Caco-2 (cell line): ENCODE data around the gene SLC16A6. TPM values are rescaled to one million over a fixed set of nuclear protein-coding genes. Genes with fewer than 3 reads are reported as not detected.

ENCODE experiments used
- BruUV-seq: library from RNA; stranded (reverse); fragments of 400-500 nt; replicated peaks from 2 replicates; lab custom pipeline; 2021; lab: Mats Ljungman, UMichigan
- CTCF ChIA-PET: fragments of 300-600 bp; sonication (Branson Sonifier 250); formaldehyde crosslinking; loops from one replicate; lab custom pipeline; 2022; ENCODE audit warnings: antibody characterized with exemption; lab: Charles Lee
- POLR2A ChIA-PET: fragments of 300-600 bp; sonication (Branson Sonifier 250); formaldehyde crosslinking; loops from one replicate; lab custom pipeline; 2022; ENCODE audit warnings: antibody characterized with exemption; lab: Charles Lee
- DNase-seq, 2 experiments: peaks; one replicate each; pipeline versions ENCODE4 v3.0.0 to v3.0.0-alpha.2; 2020 to 2022
- H3K27me3 ChIP-seq: replicated peaks from 2 replicates; pipeline ENCODE4 v1.6.0; 2011; ENCODE audit warnings: low read length; ENCODE audit not compliant: control insufficient read depth, insufficient read depth
- H3K36me3 ChIP-seq: 2 replicates; pipeline ENCODE4 v1.5.1; 2011; ENCODE audit warnings: low read length; ENCODE audit not compliant: control insufficient read depth, insufficient read depth
- H3K4me1 ChIP-seq: fragments of 250-450 bp; sonication (Bioruptor Pico); 2 replicates; pipeline ENCODE4 v1.5.1; 2020; ENCODE audit warnings: mild to moderate bottlenecking
- H3K4me3 ChIP-seq: 2 replicates; pipeline ENCODE4 v1.5.1; 2011; ENCODE audit warnings: low read depth, mild to moderate bottlenecking, control low read depth, low read length
- H3K9me3 ChIP-seq: fragments of 250-450 bp; sonication (Bioruptor Pico); 2 replicates; pipeline ENCODE4 v1.5.1; 2020; ENCODE audit warnings: mild to moderate bottlenecking, moderate library complexity
- H3K27ac Mint-ChIP-seq: one replicate; pipeline ENCODE4 v1.8.0; 2022; ENCODE audit warnings: mixed read lengths; ENCODE audit not compliant: unreplicated experiment
- H3K27me3 Mint-ChIP-seq: one replicate; pipeline ENCODE4 v1.8.0; 2022; ENCODE audit warnings: mixed read lengths; ENCODE audit not compliant: insufficient read depth, unreplicated experiment
- H3K36me3 Mint-ChIP-seq: one replicate; pipeline ENCODE4 v1.8.0; 2022; ENCODE audit warnings: mild to moderate bottlenecking, mixed read lengths; ENCODE audit not compliant: insufficient read depth, unreplicated experiment
- H3K4me1 Mint-ChIP-seq: one replicate; pipeline ENCODE4 v1.8.0; 2022; ENCODE audit warnings: low read depth, mixed read lengths; ENCODE audit not compliant: unreplicated experiment
- H3K4me3 Mint-ChIP-seq: one replicate; pipeline ENCODE4 v1.8.0; 2022; ENCODE audit warnings: mild to moderate bottlenecking, moderate library complexity, mixed read lengths; ENCODE audit not compliant: unreplicated experiment
- H3K9me3 Mint-ChIP-seq: one replicate; pipeline ENCODE4 v1.8.0; 2022; ENCODE audit warnings: mixed read lengths; ENCODE audit not compliant: unreplicated experiment
- CTCF ChIP-seq, 2 experiments: fragments of 200-600 bp in 1 of 2; IDR thresholded peaks; 1 replicate in 1 of 2; 2 replicates in 1 of 2; pipeline versions ENCODE4 v1.5.1 to v1.8.0; 2011 to 2022; ENCODE audit warnings: antibody characterized with exemption in 1 of 2, control low read depth in 1 of 2, inconsistent platforms in 1 of 2, low read depth in 1 of 2, low read length in 1 of 2, mild to moderate bottlenecking in 1 of 2, moderate library complexity in 1 of 2; ENCODE audit not compliant: insufficient read depth in 1 of 2, severe bottlenecking in 1 of 2, unreplicated experiment in 1 of 2
- intact Hi-C: fragments of 100-400 bp; cut with micrococcal nuclease; formaldehyde crosslinking; loops from one replicate; pipeline ENCODE4 v1.10.0; 2022; ENCODE audit not compliant: unreplicated experiment
- total RNA-seq: library from RNA; stranded (reverse); gene quantifications from 2 replicates; pipeline ENCODE4 v1.2.3, GENCODE V29; 2022

SLC16A6 gene
- total RNA-seq, 1 experiment from 2014 or later: 1.0 TPM

- peaks cover 45% of the 10 kb centered on the region for H3K4me1 ChIP-seq
- no peak for DNase-seq
- peaks cover 26% of the 10 kb centered on the region for H3K9me3 ChIP-seq
- intact Hi-C loops: loop anchor here (5.0 kb wide), 1 partner anchor 56 kb away; no protein-coding TSS in a partner anchor
- BruUV-seq: no TSS peak
- H3K4me3 Mint-ChIP-seq: peak overlapping the region; percentile 68
- H3K4me3 ChIP-seq: no peak overlapping the region
- peak overlapping the region; percentile 85 for H3K27ac Mint-ChIP-seq
- H3K9me3 Mint-ChIP-seq: peaks cover 49% of the 10 kb centered on the region
- peaks cover 32% of the 10 kb centered on the region for H3K36me3 Mint-ChIP-seq
- CTCF ChIA-PET: interaction anchor here (0.7 to 1.7 kb wide), 2 partner anchors 72 to 109 kb away, joined by 3 to 10 read pairs; no protein-coding TSS in a partner anchor
- peaks cover 37% of the 10 kb centered on the region for H3K4me1 Mint-ChIP-seq
- POLR2A ChIA-PET: interaction anchor here (0.6 kb wide), 1 partner anchor 80 kb away, joined by 3 read pairs; no protein-coding TSS in a partner anchor
- TF ChIP-seq CTCF (IDR thresholded peaks at IDR 0.05; ENCODE audit: insufficient read depth in 1 of 2, low read depth in 1 of 2, low read length in 1 of 2, severe bottlenecking in 1 of 2, unreplicated experiment in 1 of 2): no peak
- H3K36me3 ChIP-seq: no peaks in the 10 kb centered on the region
- H3K27me3 Mint-ChIP-seq: peaks cover 10% of the 10 kb centered on the region
- H3K27me3 ChIP-seq: no peaks in the 10 kb centered on the region
These were observed 35.8 kb upstream of the SLC16A6 start for GRCh38 chr17:68326681-68327080.

- H3K36me3 Mint-ChIP-seq: peaks cover 32% of the 10 kb centered on the region
- peaks cover 20% of the 10 kb centered on the region for H3K9me3 ChIP-seq
- no peaks in the 10 kb centered on the region for H3K27me3 ChIP-seq
- ChIA-PET CTCF (interaction anchor here (0.5 to 1.7 kb wide), 3 partner anchors 73 to 305 kb away, joined by 3 to 10 read pairs (median 4); no protein-coding TSS in a partner anchor), POLR2A (interaction anchor here (0.6 kb wide), 1 partner anchor 79 kb away, joined by 3 read pairs; no protein-coding TSS in a partner anchor)
- no peak overlapping the region for H3K4me3 ChIP-seq
- H3K4me1 ChIP-seq: peaks cover 45% of the 10 kb centered on the region
- H3K9me3 Mint-ChIP-seq: peaks cover 49% of the 10 kb centered on the region
- intact Hi-C loops: loop anchor here (5.0 kb wide), 1 partner anchor 56 kb away; no protein-coding TSS in a partner anchor
- BruUV-seq: no TSS peak
- H3K27me3 Mint-ChIP-seq: peaks cover 11% of the 10 kb centered on the region
- peaks cover 37% of the 10 kb centered on the region for H3K4me1 Mint-ChIP-seq
- no peaks in the 10 kb centered on the region for H3K36me3 ChIP-seq
- DNase-seq: peak; percentile 83 to 91
- H3K4me3 Mint-ChIP-seq: peak overlapping the region; percentile 68
- TF ChIP-seq CTCF (IDR thresholded peaks at IDR 0.05; ENCODE audit: insufficient read depth in 1 of 2, low read depth in 1 of 2, low read length in 1 of 2, severe bottlenecking in 1 of 2, unreplicated experiment in 1 of 2): no peak
- peak overlapping the region; percentile 85 for H3K27ac Mint-ChIP-seq
These were observed 35.0 kb upstream of the SLC16A6 start for GRCh38 chr17:68325961-68326360.

GRCh38 chr17:68324654-68325336 is 33.9 kb upstream of the SLC16A6 start:
- no peak for DNase-seq
- Mint-ChIP-seq H3K9me3 (peaks cover 38% of the 10 kb centered on the region), H3K27ac (no peak overlapping the region), H3K4me3 (no peak overlapping the region), H3K4me1 (peaks cover 37% of the 10 kb centered on the region), H3K27me3 (peaks cover 14% of the 10 kb centered on the region), H3K36me3 (peaks cover 27% of the 10 kb centered on the region)
- no TSS peak for BruUV-seq
- ChIA-PET CTCF (interaction anchor here (1.7 kb wide), 1 partner anchor 74 kb away, joined by 10 read pairs; no protein-coding TSS in a partner anchor), POLR2A (no interaction called here)
- Histone ChIP-seq H3K4me3 (no peak overlapping the region), H3K27me3 (no peaks in the 10 kb centered on the region), H3K36me3 (no peaks in the 10 kb centered on the region), H3K9me3 (peaks cover 15% of the 10 kb centered on the region), H3K4me1 (peaks cover 45% of the 10 kb centered on the region)
- TF ChIP-seq CTCF (IDR thresholded peaks at IDR 0.05; ENCODE audit: insufficient read depth in 1 of 2, low read depth in 1 of 2, low read length in 1 of 2, severe bottlenecking in 1 of 2, unreplicated experiment in 1 of 2): no peak
- intact Hi-C loops: loop anchor here (5.0 kb wide), 1 partner anchor 58 kb away; no protein-coding TSS in a partner anchor
